ENCODE measurements around the gene PDE12. TPM values are rescaled to one million over a fixed set of nuclear protein-coding genes. Genes with fewer than 3 reads are reported as not detected.
A peak's percentile ranks its signal among the peaks of the same experiment; 100 is the strongest.

Gene PDE12
- total and polyA plus RNA-seq, 2 of the 13 experiments (the other 11 are each of a cell fraction or from before 2014, with no cell fraction given): 9.0 to 17.8 TPM

GRCh38 chr3:57597127-57597923 lies 41.3 kb downstream of the PDE12 start, which contains the start of gene ARF4 (continued):
- TF ChIP-seq MIER2 (CRISPR knock-in tag; IDR thresholded peaks at IDR 0.05) (0 out of 2 replicates have a peak, but pooled peaks have one; percentile 29), ZNF609 (CRISPR knock-in tag; IDR thresholded peaks at IDR 0.05; ENCODE audit: borderline replicate concordance) (peak; percentile 53; the same call in 1 of the 2 replicates), ZNF549 (CRISPR knock-in tag; IDR thresholded peaks at IDR 0.05) (no peak), ARHGAP35 (CRISPR knock-in tag; IDR thresholded peaks at IDR 0.05; ENCODE audit: borderline replicate concordance) (0 out of 2 replicates have a peak, but pooled peaks have one; percentile 20), SP4 (CRISPR knock-in tag; IDR thresholded peaks at IDR 0.05) (peak; percentile 73), CBFB (CRISPR knock-in tag; IDR thresholded peaks at IDR 0.05) (peak; percentile 73), ZNF430 (CRISPR knock-in tag; IDR thresholded peaks at IDR 0.05) (peak; percentile 76), ZNF280D (CRISPR knock-in tag; IDR thresholded peaks at IDR 0.05) (peak; percentile 49; the same call in 1 of the 2 replicates), ZIK1 (CRISPR knock-in tag; IDR thresholded peaks at IDR 0.05; ENCODE audit: borderline replicate concordance, low read depth) (peak; percentile 66; the same call in 1 of the 2 replicates), CSRNP1 (CRISPR knock-in tag; IDR thresholded peaks at IDR 0.05) (peak; percentile 48; the same call in 1 of the 2 replicates), POLR2G (IDR thresholded peaks at IDR 0.05; ENCODE audit: low read depth, low read length) (peak; percentile 94), KAT7 (CRISPR knock-in tag; IDR thresholded peaks at IDR 0.05; ENCODE audit: borderline replicate concordance) (peak; percentile 65)
- TF ChIP-seq, protein P1, sequence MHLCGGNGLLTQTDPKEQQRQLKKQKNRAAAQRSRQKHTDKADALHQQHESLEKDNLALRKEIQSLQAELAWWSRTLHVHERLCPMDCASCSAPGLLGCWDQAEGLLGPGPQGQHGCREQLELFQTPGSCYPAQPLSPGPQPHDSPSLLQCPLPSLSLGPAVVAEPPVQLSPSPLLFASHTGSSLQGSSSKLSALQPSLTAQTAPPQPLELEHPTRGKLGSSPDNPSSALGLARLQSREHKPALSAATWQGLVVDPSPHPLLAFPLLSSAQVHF (CRISPR knock-in tag; IDR thresholded peaks at IDR 0.05): 0 out of 2 replicates have a peak, but pooled peaks have one; percentile 26

Data from HepG2 (cell line).